ENCODE measurements around the gene CARMIL1.
A peak's percentile ranks its signal among the peaks of the same experiment; 100 is the strongest.

The CARMIL1 gene

DNA sequence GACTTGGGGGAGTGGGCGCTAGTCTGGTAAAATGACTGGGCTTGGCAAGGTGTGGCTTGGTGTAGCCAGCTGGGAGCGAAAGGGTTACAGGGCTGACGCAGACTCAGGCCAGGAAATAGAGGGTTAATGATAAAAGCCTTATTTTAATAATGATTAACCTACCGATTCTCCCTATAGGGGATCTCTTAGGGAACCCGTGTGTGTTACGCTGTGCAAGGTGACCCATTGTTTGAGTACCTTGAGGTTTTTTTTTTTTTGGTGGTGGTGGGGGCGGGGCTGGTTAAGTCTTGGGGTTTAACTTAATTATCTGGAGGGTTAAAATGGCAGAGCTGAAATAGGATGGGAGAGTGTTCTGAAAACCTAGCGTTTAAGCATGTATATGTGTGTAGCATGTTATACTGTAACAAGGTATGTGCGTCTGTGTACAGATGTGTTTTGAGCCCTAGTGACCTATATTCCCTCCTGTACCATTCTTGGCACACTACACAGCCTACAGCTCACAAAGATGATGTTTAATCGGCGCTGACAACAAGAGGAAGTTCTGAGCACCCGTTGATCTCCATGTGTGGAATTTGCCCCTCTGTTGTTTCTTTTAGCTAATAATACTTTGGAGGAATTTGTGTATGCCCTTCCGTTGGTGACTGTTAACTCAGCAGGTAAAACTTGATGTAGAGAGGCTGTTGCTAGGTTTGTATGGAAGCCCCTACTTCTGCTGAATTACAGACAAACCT, 1.3 kb downstream of the CARMIL1 start:
- peak overlapping the region; percentile 92 for H3K4me3 ChIP-seq (replicated peaks; ENCODE audit: low read depth, low read length)
- TF ChIP-seq, protein P1, sequence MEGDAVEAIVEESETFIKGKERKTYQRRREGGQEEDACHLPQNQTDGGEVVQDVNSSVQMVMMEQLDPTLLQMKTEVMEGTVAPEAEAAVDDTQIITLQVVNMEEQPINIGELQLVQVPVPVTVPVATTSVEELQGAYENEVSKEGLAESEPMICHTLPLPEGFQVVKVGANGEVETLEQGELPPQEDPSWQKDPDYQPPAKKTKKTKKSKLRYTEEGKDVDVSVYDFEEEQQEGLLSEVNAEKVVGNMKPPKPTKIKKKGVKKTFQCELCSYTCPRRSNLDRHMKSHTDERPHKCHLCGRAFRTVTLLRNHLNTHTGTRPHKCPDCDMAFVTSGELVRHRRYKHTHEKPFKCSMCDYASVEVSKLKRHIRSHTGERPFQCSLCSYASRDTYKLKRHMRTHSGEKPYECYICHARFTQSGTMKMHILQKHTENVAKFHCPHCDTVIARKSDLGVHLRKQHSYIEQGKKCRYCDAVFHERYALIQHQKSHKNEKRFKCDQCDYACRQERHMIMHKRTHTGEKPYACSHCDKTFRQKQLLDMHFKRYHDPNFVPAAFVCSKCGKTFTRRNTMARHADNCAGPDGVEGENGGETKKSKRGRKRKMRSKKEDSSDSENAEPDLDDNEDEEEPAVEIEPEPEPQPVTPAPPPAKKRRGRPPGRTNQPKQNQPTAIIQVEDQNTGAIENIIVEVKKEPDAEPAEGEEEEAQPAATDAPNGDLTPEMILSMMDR (IDR thresholded peaks at IDR 0.05; ENCODE audit: low read length, missing control alignments) = no peak
- DNase-seq (ENCODE audit: low read depth) = peak; percentile 41

DNA sequence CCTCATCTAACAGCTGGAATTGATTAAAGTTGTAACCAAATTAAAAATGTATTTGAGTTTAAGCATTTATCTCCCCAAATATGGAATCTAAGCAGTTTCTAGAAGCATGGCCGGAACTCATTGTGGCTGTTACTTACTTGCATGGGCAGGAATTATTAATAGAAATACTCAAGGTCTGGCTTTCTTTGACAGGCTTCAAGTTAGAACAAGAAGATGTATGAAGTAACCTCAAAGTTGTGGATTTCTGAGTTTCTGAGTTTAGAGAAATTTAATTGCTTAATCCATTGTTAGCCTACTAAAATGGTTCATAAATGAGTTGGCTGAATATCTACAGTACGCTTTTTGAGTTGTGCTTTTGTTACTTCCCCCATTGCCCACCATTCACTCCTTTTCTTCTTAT, 7.7 kb downstream of the CARMIL1 start:
- H3K4me3 ChIP-seq (replicated peaks; ENCODE audit: low read depth, low read length) = no peak overlapping the region
- DNase-seq (ENCODE audit: low read depth) = no peak
- TF ChIP-seq, protein P1 (IDR thresholded peaks at IDR 0.05; ENCODE audit: low read length, missing control alignments) = no peak

DNA sequence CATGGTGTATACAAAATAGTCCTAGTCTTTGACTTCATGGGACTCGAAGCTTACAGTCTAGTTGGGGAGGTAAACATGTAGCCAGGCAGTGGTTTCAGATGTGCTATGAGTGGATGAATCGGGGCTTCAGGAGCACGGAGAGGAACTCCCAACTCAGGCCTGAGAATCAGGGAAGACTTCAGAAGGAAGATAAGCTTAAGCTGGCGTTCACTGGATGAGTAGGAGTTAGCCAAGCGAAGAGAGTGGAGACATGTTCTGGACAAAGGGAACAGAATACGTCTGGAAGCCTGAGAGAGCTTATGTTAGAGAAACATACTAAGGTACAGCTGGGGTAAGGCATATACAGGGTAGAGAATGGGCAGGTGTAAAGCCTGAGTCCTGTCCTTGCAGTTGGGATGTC, 8.8 kb downstream of the CARMIL1 start:
- no peak overlapping the region for H3K4me3 ChIP-seq (replicated peaks; ENCODE audit: low read depth, low read length)
- TF ChIP-seq, protein P1 (IDR thresholded peaks at IDR 0.05; ENCODE audit: low read length, missing control alignments) = no peak
- DNase-seq (ENCODE audit: low read depth) = no peak

DNA sequence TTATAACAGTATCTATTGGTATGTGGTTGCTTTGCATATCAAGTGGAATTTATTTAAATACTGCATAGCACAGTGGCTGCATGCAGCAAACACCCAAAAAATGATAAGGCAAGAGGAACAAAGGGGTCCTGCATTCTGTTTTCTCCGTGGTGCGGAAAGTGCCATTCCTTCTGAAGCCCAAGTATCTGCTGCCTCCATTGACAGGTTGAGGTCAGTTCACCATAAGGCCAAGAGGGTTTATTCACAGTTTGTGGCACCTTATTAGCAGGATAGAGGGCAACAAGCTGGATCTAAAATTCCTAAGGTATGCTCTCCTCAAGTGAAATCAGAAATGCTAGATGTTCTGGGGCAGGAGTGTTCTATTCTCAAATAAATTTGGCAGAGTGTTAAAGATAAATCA, 9.3 kb downstream of the CARMIL1 start:
- DNase-seq (ENCODE audit: low read depth) = no peak
- H3K4me3 ChIP-seq (replicated peaks; ENCODE audit: low read depth, low read length) = no peak overlapping the region
- TF ChIP-seq, protein P1 (IDR thresholded peaks at IDR 0.05; ENCODE audit: low read length, missing control alignments) = no peak

DNA sequence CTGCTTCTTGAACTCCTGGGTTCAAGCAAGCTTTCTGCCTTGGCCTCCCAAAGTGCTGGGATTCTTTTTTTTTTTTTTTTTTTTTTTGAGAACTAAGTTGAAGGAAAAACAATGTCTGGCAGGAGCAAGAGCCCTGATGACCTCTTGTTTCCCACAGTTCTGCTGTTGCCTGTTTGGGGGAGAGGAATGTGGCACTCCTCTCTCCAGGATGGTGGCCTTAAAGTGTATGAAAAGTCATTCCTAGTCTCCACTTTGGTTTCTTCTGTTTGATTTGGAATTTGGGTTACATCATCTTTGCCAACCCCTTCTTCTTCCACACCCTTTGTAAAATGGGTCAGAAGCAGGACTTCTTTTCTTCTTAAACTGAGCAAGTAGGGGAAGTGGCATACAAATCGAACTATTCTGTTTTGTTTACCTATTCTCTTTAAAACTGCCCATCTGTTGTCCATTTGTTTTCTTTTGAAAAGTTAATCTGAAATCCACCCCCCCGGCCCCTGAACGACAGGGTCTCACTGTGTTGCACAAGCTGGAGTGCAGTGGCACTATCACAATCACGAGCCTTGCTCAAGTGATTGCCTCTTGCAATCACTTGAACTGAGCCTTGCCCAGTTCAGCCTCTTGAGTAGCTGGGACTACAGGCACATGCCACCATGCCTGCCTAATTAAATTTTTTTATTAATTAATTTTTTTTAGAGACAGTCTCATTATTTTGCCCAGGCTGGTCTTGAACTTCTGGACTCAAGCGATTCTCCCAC, 11.3 kb downstream of the CARMIL1 start:
- no peak for DNase-seq (ENCODE audit: low read depth)
- H3K4me3 ChIP-seq (replicated peaks; ENCODE audit: low read depth, low read length) = no peak overlapping the region
- TF ChIP-seq, protein P1 (IDR thresholded peaks at IDR 0.05; ENCODE audit: low read length, missing control alignments) = no peak

DNA sequence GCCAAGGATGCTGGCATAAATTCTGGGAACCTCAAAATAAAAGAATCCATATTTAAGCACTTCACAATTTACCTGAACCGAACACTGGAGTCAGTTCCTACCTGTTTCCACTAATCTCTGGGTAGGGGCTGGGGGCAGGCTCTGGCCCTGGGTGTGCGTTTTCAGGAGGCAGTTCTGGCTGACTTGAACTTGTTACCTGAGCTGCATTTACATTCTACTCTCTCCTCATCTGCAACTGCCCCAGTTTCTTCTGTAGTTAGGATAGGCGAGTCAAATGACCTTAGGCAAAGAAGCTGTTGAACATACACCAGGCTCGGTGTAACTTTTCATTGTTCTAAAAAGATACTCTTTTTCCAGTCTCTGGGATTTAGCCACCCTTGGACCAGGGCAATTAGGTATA, 13.2 kb downstream of the CARMIL1 start:
- TF ChIP-seq, protein P1 (IDR thresholded peaks at IDR 0.05; ENCODE audit: low read length, missing control alignments) = no peak
- DNase-seq (ENCODE audit: low read depth) = no peak
- no peak overlapping the region for H3K4me3 ChIP-seq (replicated peaks; ENCODE audit: low read depth, low read length)

Measured in fibroblast of pulmonary artery (primary cell).